ENCODE data around the gene TUBA1C.
A peak's percentile ranks its signal among the peaks of the same experiment; 100 is the strongest.
"Not testable (repeated sequence)": the region's sequence is repeated elsewhere in the genome, so short reads cannot be mapped to it uniquely, and the experiment has no call there.

Gene TUBA1C

GRCh38 chr12:49263400-49263763 is 1.5 kb upstream of the TUBA1C start:
- intact Hi-C loops (cut with micrococcal nuclease): no loop called here
- peak overlapping the region; percentile 91 for H3K4me3 Mint-ChIP-seq
- H3K4me1 Mint-ChIP-seq (ENCODE audit: low read depth): peaks cover 42% of the 10 kb centered on the region
- peaks cover 36% of the 10 kb centered on the region for H3K36me3 Mint-ChIP-seq (ENCODE audit: low read depth)
- H3K27me3 Mint-ChIP-seq: no peaks in the 10 kb centered on the region
- no peaks in the 10 kb centered on the region for H3K9me3 Mint-ChIP-seq
- peak overlapping the region; percentile 95 for H3K27ac Mint-ChIP-seq

DNA sequence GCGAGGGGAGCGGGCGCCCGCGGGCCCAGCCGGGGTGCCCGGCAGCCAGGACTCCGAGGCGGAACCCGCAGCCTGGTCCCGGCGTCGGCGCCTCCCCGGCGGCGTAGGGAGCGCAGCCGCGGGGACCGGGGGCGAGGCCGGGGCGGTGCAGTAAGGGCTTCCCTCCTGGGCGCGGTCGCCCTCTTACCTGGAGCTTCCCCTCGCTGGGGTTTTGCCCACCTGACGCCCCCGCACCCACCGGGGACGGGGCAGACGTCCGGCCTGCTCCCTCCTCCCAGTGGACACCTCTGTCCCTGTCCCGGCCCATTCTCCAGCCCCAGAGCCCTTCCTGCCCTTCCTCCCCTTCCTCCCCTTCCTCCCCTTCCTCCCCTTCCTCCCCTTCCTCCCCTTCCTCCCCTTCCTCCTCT is 413 bp upstream of the TUBA1C start:
- H3K4me1 Mint-ChIP-seq (ENCODE audit: low read depth): peaks cover 51% of the 10 kb centered on the region
- intact Hi-C loops (cut with micrococcal nuclease): no loop called here
- no peaks in the 10 kb centered on the region for H3K9me3 Mint-ChIP-seq
- H3K4me3 Mint-ChIP-seq: peak overlapping the region; percentile 91
- peaks cover 47% of the 10 kb centered on the region for H3K36me3 Mint-ChIP-seq (ENCODE audit: low read depth)
- peak overlapping the region; percentile 95 for H3K27ac Mint-ChIP-seq
- no peaks in the 10 kb centered on the region for H3K27me3 Mint-ChIP-seq

DNA sequence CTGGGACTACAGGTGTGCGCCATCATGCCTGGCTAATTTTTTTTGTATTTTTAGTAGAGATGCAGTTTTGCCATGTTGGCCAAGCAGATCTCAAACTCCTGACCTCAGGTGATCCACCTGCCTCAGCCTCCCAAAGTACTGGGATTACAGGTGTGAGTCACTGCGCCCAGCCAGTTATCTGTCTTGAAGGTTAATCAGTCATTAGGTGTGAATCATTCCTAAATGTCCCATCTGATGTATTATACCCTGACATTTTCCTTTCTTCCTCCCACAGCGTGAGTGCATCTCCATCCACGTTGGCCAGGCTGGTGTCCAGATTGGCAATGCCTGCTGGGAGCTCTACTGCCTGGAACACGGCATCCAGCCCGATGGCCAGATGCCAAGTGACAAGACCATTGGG is 4.3 kb downstream of the TUBA1C start:
- peak overlapping the region; percentile 95 for H3K27ac Mint-ChIP-seq
- intact Hi-C loops (cut with micrococcal nuclease): not testable (repeated sequence)

GRCh38 chr12:49272790-49273725 is 8.2 kb downstream of the TUBA1C start:
- Mint-ChIP-seq H3K27ac (no peak overlapping the region), H3K9me3 (no peaks in the 10 kb centered on the region), H3K4me3 (no peak overlapping the region), H3K36me3 (ENCODE audit: low read depth) (peaks cover 65% of the 10 kb centered on the region), H3K27me3 (peaks cover 2% of the 10 kb centered on the region), H3K4me1 (ENCODE audit: low read depth) (peaks cover 18% of the 10 kb centered on the region)
- intact Hi-C loops (cut with micrococcal nuclease): no loop called here

More for the DNA sequence above, 4.3 kb downstream of the TUBA1C start:
- not testable (repeated sequence) for H3K27me3 Mint-ChIP-seq, H3K9me3 Mint-ChIP-seq
- Mint-ChIP-seq H3K36me3 (ENCODE audit: low read depth) (peaks cover 90% of the 10 kb centered on the region), H3K4me1 (ENCODE audit: low read depth) (peaks cover 31% of the 10 kb centered on the region), H3K4me3 (peak overlapping the region; percentile 48)

DNA sequence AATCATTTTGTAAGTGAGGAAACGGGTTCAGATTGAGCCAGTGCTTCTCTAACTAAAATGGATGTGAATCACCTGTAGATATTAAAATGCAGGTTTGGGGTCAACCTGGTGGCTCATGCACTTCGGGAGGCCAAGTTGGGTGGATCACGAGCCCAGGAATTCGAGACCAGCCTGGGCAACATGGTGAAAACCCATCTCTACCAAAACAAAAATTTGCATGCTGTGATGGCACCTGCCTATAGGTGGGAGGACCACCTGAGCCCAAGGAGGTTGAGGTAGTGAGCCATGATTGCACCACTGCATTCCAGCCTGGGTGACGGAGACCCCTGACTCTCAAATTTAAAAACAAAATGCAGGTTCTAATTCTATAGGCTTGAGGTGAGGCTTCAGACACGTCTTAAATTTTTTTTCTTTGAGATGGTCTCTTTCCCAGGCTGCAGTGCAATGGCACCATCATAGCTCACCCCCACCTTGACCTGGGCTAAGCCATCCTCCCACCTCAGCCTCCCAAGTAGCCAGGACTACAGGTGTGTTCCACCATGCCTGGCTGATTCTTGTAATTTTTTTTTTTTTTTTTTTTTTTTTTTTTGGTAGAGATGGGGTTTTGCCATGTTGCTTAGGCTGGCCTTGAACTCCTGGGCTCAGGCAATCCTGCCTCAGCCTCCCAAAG is 9.0 kb downstream of the TUBA1C start:
- Mint-ChIP-seq H3K27me3 (peaks cover 2% of the 10 kb centered on the region), H3K4me1 (ENCODE audit: low read depth) (peaks cover 10% of the 10 kb centered on the region), H3K36me3 (ENCODE audit: low read depth) (peaks cover 60% of the 10 kb centered on the region), H3K27ac (no peak overlapping the region), H3K4me3 (no peak overlapping the region), H3K9me3 (no peaks in the 10 kb centered on the region)
- intact Hi-C loops (cut with micrococcal nuclease): no loop called here

DNA sequence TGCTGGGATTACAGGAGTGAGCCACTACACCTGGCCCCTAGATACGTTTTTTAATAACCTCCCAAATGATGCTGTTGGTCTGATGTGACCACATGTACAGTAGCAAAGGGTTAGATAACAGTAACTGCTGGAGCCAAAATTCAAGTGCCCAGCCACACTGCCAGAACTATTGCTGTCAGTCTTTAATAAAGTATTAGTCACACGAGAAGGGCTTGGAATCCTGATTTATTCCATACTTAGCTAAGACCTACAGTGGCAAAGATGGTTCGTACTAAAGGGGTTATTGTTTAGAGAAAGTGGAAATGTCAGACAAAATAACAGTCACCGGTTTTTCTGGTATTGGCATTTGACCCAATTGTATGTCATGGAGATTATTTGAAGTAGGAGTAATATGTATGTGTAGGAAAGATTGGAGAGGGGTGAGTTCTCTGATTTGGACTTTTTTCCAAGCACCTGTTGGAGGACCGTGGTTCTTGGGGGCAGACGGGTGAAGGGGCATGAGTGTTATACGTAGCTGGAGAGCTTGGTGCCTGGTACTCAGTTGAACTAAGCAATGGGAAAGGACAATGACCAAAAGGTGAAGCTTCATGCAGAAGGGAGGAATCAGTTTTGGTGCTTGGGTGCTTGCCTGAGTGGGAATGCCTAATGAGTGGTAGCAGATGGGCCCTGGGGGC is 9.7 kb downstream of the TUBA1C start:
- no peak overlapping the region for H3K27ac Mint-ChIP-seq
- H3K36me3 Mint-ChIP-seq (ENCODE audit: low read depth): peaks cover 53% of the 10 kb centered on the region
- H3K4me3 Mint-ChIP-seq: no peak overlapping the region
- H3K9me3 Mint-ChIP-seq: no peaks in the 10 kb centered on the region
- peaks cover 2% of the 10 kb centered on the region for H3K27me3 Mint-ChIP-seq
- peaks cover 7% of the 10 kb centered on the region for H3K4me1 Mint-ChIP-seq (ENCODE audit: low read depth)
- intact Hi-C loops (cut with micrococcal nuclease): no loop called here

- Mint-ChIP-seq H3K36me3 (ENCODE audit: low read depth) (peaks cover 32% of the 10 kb centered on the region), H3K4me3 (no peak overlapping the region), H3K4me1 (ENCODE audit: low read depth) (peaks cover 17% of the 10 kb centered on the region), H3K9me3 (no peaks in the 10 kb centered on the region), H3K27me3 (peaks cover 2% of the 10 kb centered on the region), H3K27ac (peak overlapping the region; percentile 33)
- intact Hi-C loops (cut with micrococcal nuclease): no loop called here
Observed at GRCh38 chr12:49276304-49277290, 11.7 kb downstream of the TUBA1C start.

GRCh38 chr12:49277466-49277865 is 12.6 kb downstream of the TUBA1C start:
- H3K9me3 Mint-ChIP-seq: no peaks in the 10 kb centered on the region
- H3K36me3 Mint-ChIP-seq (ENCODE audit: low read depth): peaks cover 24% of the 10 kb centered on the region
- intact Hi-C loops (cut with micrococcal nuclease): no loop called here
- H3K4me1 Mint-ChIP-seq (ENCODE audit: low read depth): peaks cover 17% of the 10 kb centered on the region
- peaks cover 4% of the 10 kb centered on the region for H3K27me3 Mint-ChIP-seq
- H3K4me3 Mint-ChIP-seq: no peak overlapping the region
- no peak overlapping the region for H3K27ac Mint-ChIP-seq

GRCh38 chr12:49279706-49280159 is 14.9 kb downstream of the TUBA1C start:
- intact Hi-C loops (cut with micrococcal nuclease): no loop called here
- Mint-ChIP-seq H3K27ac (no peak overlapping the region), H3K9me3 (no peaks in the 10 kb centered on the region), H3K27me3 (peaks cover 15% of the 10 kb centered on the region), H3K4me3 (no peak overlapping the region), H3K4me1 (ENCODE audit: low read depth) (peaks cover 17% of the 10 kb centered on the region), H3K36me3 (ENCODE audit: low read depth) (peaks cover 2% of the 10 kb centered on the region)

DNA sequence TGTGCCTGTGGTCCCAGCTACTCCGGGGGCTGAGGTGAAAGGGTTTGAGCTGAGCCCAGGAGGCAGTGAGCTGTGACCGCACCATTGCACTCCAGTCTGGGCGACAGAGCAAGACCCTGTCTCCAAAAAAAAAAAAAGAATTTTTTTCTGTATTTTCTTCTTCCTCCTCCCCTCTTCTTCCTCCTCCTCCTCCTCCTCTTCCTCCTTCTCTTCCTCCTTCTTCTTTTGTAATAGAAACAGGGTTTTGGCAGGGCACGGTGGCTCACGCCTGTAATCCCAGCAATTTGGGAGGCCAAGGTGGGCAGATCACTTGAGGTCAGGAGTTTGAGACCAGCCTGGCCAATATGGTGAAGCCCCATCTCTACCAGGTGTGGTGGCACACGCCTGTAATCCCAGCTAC is 15.7 kb downstream of the TUBA1C start:
- H3K4me1 Mint-ChIP-seq (ENCODE audit: low read depth): peaks cover 17% of the 10 kb centered on the region
- H3K27ac Mint-ChIP-seq; H3K9me3 Mint-ChIP-seq; intact Hi-C loops (cut with micrococcal nuclease); H3K36me3 Mint-ChIP-seq (ENCODE audit: low read depth); H3K4me3 Mint-ChIP-seq: not testable (repeated sequence)
- peaks cover 20% of the 10 kb centered on the region for H3K27me3 Mint-ChIP-seq

GRCh38 chr12:49282302-49282701 is 17.4 kb downstream of the TUBA1C start:
- intact Hi-C loops (cut with micrococcal nuclease): no loop called here
- Mint-ChIP-seq H3K36me3 (ENCODE audit: low read depth) (no peaks in the 10 kb centered on the region), H3K27me3 (peaks cover 31% of the 10 kb centered on the region), H3K4me3 (no peak overlapping the region), H3K9me3 (no peaks in the 10 kb centered on the region), H3K4me1 (ENCODE audit: low read depth) (peaks cover 17% of the 10 kb centered on the region), H3K27ac (no peak overlapping the region)

- H3K36me3 Mint-ChIP-seq (ENCODE audit: low read depth); H3K4me3 Mint-ChIP-seq; H3K9me3 Mint-ChIP-seq; H3K27ac Mint-ChIP-seq; intact Hi-C loops (cut with micrococcal nuclease): not testable (repeated sequence)
- Mint-ChIP-seq H3K4me1 (ENCODE audit: low read depth) (peaks cover 17% of the 10 kb centered on the region), H3K27me3 (peaks cover 33% of the 10 kb centered on the region)
Observed at GRCh38 chr12:49282740-49283375, 18.0 kb downstream of the TUBA1C start.

Data from dendritic cell treated with granulocyte-macrophage colony-stimulating factor and Interleukin-4, amounts not matched to agents 40 ng/mL and 50 ng/mL, for 4 days (primary cell).